Keratinocyte (primary cell): ENCODE results near the gene IGF2BP1. TPM values are rescaled to one million over a fixed set of nuclear protein-coding genes. Genes with fewer than 3 reads are reported as not detected.

Experiments used
- DNase-seq: peaks from one replicate; pipeline ENCODE4 v3.0.0-alpha.2; 2011; ENCODE audit warnings: low read depth, missing footprints, low spot score
- FAIRE-seq: peaks from 2 replicates; lab custom pipeline; 2011; peaks lifted over from hg19 to GRCh38; lab: Jason Lieb, UNC
- H2AFZ ChIP-seq: 2 replicates; pipeline ENCODE4 v1.6.0; 2012; ENCODE audit warnings: low read length, control low read depth, inconsistent platforms; ENCODE audit not compliant: control insufficient read depth
- H3K27ac ChIP-seq: 2 replicates; pipeline ENCODE4 v1.5.1; 2011; ENCODE audit warnings: low read length; ENCODE audit not compliant: control insufficient read depth, insufficient read depth
- H3K27me3 ChIP-seq: 3 replicates; pipeline ENCODE4 v1.6.0; 2011; ENCODE audit warnings: low read length; ENCODE audit not compliant: control insufficient read depth, insufficient read depth; ENCODE audit errors: extremely low read depth
- H3K36me3 ChIP-seq, 2 experiments: 2 replicates in 1 of 2; 3 replicates in 1 of 2; pipeline ENCODE4 v1.5.1; 2011; ENCODE audit warnings: low read length in 2 of 2, mild to moderate bottlenecking in 1 of 2; ENCODE audit not compliant: control insufficient read depth in 2 of 2, insufficient read depth in 2 of 2; ENCODE audit errors: extremely low read depth in 1 of 2
- H3K4me1 ChIP-seq: 3 replicates; pipeline ENCODE4 v1.5.1; 2011; ENCODE audit warnings: low read length; ENCODE audit not compliant: control insufficient read depth, insufficient read depth; ENCODE audit errors: extremely low read depth
- H3K4me2 ChIP-seq: 3 replicates; pipeline ENCODE4 v1.6.0; 2011; ENCODE audit warnings: low read depth, low read length; ENCODE audit not compliant: control insufficient read depth, insufficient read depth; ENCODE audit errors: extremely low read depth
- H3K4me3 ChIP-seq, 3 experiments: fragments of 200-600 bp in 1 of 3; sonication (generic) in 1 of 3; 2 replicates in 2 of 3; 3 replicates in 1 of 3; pipeline ENCODE4 v1.5.1; 2011 to 2016; ENCODE audit warnings: low read length in 3 of 3, mild to moderate bottlenecking in 3 of 3, control low read depth in 2 of 3, inconsistent platforms in 1 of 3, low read depth in 1 of 3, mixed read lengths in 1 of 3, mixed run types in 1 of 3, moderate library complexity in 1 of 3; ENCODE audit not compliant: control insufficient read depth in 2 of 3, insufficient read depth in 2 of 3; ENCODE audit errors: extremely low read depth in 1 of 3
- H3K79me2 ChIP-seq: 2 replicates; pipeline ENCODE4 v1.6.0; 2012; ENCODE audit warnings: low read length; ENCODE audit not compliant: control insufficient read depth, insufficient read depth
- H3K9ac ChIP-seq: 3 replicates; pipeline ENCODE4 v1.6.0; 2011; ENCODE audit warnings: low read length; ENCODE audit not compliant: control insufficient read depth, insufficient read depth; ENCODE audit errors: extremely low read depth
- H3K9me1 ChIP-seq: 3 replicates; pipeline ENCODE4 v1.6.0; 2011; ENCODE audit warnings: low read length; ENCODE audit not compliant: control insufficient read depth, insufficient read depth; ENCODE audit errors: extremely low read depth
- H3K9me3 ChIP-seq: 2 replicates; pipeline ENCODE4 v1.5.1; 2012; ENCODE audit warnings: low read depth, low read length; ENCODE audit not compliant: control insufficient read depth
- H4K20me1 ChIP-seq: 3 replicates; pipeline ENCODE4 v1.6.0; 2011; ENCODE audit warnings: low read length; ENCODE audit not compliant: control insufficient read depth, insufficient read depth; ENCODE audit errors: extremely low read depth
- EZH2 ChIP-seq: IDR thresholded peaks from one replicate; pipeline ENCODE4 v1.6.1; 2012; ENCODE audit warnings: inconsistent platforms, mild to moderate bottlenecking, low read length, moderate library complexity
- dilution Hi-C: fragments of 300-500 bp; cut with MboI; formaldehyde crosslinking; loops from one replicate; pipeline ENCODE4 v1.7.0; 2020; ENCODE audit warnings: low sequenced_read_pairs; ENCODE audit not compliant: extremely low pct_ligation_motif_present
- polyA plus RNA-seq, 5 experiments: library from polyadenylated mRNA; depleted of rRNA in 3 of 5; stranded (reverse) in 3 of 5; stranded (forward) in 1 of 5; unstranded in 1 of 5; fragments of >200 nt; gene quantifications; 1 replicate in 1 of 5; 2 replicates in 3 of 5; 3 replicates in 1 of 5; pipeline versions ENCODE4 v1.2.1 to v1.2.3, GENCODE V29; 2011 to 2012; ENCODE audit warnings: missing spikeins in 2 of 5, low read depth in 1 of 5, low replicate concordance in 1 of 5
- TF ChIP-seq, protein P1 (sequence below), 3 experiments: IDR thresholded peaks in 1 of 3; conservative IDR thresholded peaks in 1 of 3; optimal IDR thresholded peaks in 1 of 3; 2 replicates in 2 of 3; 3 replicates in 1 of 3; pipeline versions ENCODE3 to v1.5.1; 2011; ENCODE audit warnings: low read length in 3 of 3, mild to moderate bottlenecking in 3 of 3, moderate library complexity in 2 of 3, control low read depth in 1 of 3, inconsistent platforms in 1 of 3; ENCODE audit not compliant: insufficient read depth in 2 of 3; ENCODE audit errors: extremely low read depth in 1 of 3

Gene IGF2BP1
- polyA plus RNA-seq, 1 donor (not counting 4 experiments of a cell fraction or from before 2014, with no cell fraction given), result not detected

DNA sequence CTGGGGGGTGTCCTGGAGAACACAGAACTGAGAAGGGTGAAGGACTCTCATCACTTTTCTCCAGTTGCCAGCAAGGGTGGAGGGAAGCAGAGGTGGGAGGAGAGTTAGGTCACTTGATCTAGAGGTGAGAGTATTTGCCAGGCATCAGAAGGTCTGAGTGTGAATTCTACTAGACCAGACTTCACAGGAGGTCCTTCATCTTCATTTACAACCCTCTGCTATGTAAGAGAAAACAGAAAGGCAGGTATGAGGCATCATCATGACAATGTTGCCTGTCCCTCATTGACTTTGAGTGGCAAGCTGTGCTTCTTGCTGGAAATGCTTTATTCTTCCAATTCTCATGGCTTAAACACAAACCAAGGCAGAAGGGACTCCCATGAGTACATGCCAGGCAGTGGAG is 89.5 kb downstream of the IGF2BP1 start:
- no peak overlapping the region for H3K4me3 ChIP-seq
- H3K27ac ChIP-seq, result no peak overlapping the region
- H3K9me3 ChIP-seq, result no peaks in the 10 kb centered on the region
- no peaks in the 10 kb centered on the region for H3K9me1 ChIP-seq
- no peak overlapping the region for H3K9ac ChIP-seq
- no peaks in the 10 kb centered on the region for H3K4me1 ChIP-seq
- dilution Hi-C loops, result no loop called here
- H3K79me2 ChIP-seq, result no peaks in the 10 kb centered on the region
- H3K36me3 ChIP-seq, result no peaks in the 10 kb centered on the region
- FAIRE-seq (no peak), DNase-seq (no peak)
- no peak for TF ChIP-seq EZH2
- TF ChIP-seq, protein P1, sequence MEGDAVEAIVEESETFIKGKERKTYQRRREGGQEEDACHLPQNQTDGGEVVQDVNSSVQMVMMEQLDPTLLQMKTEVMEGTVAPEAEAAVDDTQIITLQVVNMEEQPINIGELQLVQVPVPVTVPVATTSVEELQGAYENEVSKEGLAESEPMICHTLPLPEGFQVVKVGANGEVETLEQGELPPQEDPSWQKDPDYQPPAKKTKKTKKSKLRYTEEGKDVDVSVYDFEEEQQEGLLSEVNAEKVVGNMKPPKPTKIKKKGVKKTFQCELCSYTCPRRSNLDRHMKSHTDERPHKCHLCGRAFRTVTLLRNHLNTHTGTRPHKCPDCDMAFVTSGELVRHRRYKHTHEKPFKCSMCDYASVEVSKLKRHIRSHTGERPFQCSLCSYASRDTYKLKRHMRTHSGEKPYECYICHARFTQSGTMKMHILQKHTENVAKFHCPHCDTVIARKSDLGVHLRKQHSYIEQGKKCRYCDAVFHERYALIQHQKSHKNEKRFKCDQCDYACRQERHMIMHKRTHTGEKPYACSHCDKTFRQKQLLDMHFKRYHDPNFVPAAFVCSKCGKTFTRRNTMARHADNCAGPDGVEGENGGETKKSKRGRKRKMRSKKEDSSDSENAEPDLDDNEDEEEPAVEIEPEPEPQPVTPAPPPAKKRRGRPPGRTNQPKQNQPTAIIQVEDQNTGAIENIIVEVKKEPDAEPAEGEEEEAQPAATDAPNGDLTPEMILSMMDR (optimal IDR thresholded peaks at IDR 0.05 in 1 of 3, IDR thresholded peaks at IDR 0.05 in 1 of 3, conservative IDR thresholded peaks at IDR 0.05 in 1 of 3; ENCODE audit: extremely low read depth in 1 of 3, insufficient read depth in 2 of 3, low read length in 3 of 3), result no peak
- H4K20me1 ChIP-seq, result no peaks in the 10 kb centered on the region
- no peak overlapping the region for H2AFZ ChIP-seq
- no peak overlapping the region for H3K4me2 ChIP-seq
- H3K27me3 ChIP-seq, result peaks cover 5% of the 10 kb centered on the region

DNA sequence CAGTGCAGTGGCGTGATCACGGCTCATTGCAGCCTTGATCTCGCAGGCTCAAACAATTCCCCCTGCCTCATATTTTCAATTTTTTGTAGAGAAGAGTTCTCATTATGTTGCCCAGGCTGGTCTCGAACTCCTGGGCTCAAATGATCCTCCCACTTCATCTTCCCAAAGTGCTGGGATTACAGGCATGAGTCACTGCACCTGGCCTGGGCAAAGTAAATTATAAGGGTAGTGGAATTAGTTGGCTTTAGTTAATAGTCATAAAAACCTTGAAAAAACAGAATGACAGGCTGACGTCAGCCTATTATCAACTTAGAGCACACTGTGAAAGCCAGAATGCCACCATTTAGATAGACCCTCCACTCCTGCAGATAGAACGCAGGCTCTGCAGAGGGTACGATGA is 91.9 kb downstream of the IGF2BP1 start:
- dilution Hi-C loops, result no loop called here
- DNase-seq, result no peak

More for the DNA sequence above, 91.9 kb downstream of the IGF2BP1 start:
- Histone ChIP-seq H3K36me3 (no peaks in the 10 kb centered on the region), H3K9me1 (no peaks in the 10 kb centered on the region), H2AFZ (no peak overlapping the region), H3K27ac (no peak overlapping the region), H3K27me3 (peaks cover 5% of the 10 kb centered on the region), H3K4me1 (no peaks in the 10 kb centered on the region), H3K79me2 (no peaks in the 10 kb centered on the region), H4K20me1 (no peaks in the 10 kb centered on the region), H3K9me3 (no peaks in the 10 kb centered on the region), H3K9ac (no peak overlapping the region), H3K4me3 (no peak overlapping the region), H3K4me2 (no peak overlapping the region)
- TF ChIP-seq, protein P1 (optimal IDR thresholded peaks at IDR 0.05 in 1 of 3, IDR thresholded peaks at IDR 0.05 in 1 of 3, conservative IDR thresholded peaks at IDR 0.05 in 1 of 3; ENCODE audit: extremely low read depth in 1 of 3, insufficient read depth in 2 of 3, low read length in 3 of 3), result no peak
- no peak for TF ChIP-seq EZH2
- FAIRE-seq, result no peak
